Adrenal gland (tissue), 12 donors: ENCODE measurements around the gene EMC8. TPM values are rescaled to one million over a fixed set of nuclear protein-coding genes. Genes with fewer than 3 reads are reported as not detected.

Source experiments
- DNase-seq, 7 donors: peaks; one replicate each; pipeline ENCODE4 v3.0.0-alpha.2; 2019 to 2020
- H3K27ac ChIP-seq, 5 donors: fragments of 200-600 bp; sonication (generic) in 4 of 5; 1 replicate in 3 of 5; 2 replicates in 2 of 5; pipeline versions ENCODE4 v1.5.1 to v1.8.0; 2016 to 2020; ENCODE audit warnings: mild to moderate bottlenecking in 1 of 5
- H3K27me3 ChIP-seq: fragments of 200-600 bp; 2 replicates; pipeline ENCODE4 v1.8.0; 2021
- H3K36me3 ChIP-seq, 2 donors: fragments of 200-600 bp; replicated peaks in 1 of 2; 1 replicate in 1 of 2; 2 replicates in 1 of 2; pipeline versions ENCODE4 v1.5.1 to v1.8.0; 2018 to 2022
- H3K4me1 ChIP-seq, 2 donors: fragments of 200-600 bp; replicated peaks in 1 of 2; 1 replicate in 1 of 2; 2 replicates in 1 of 2; pipeline versions ENCODE4 v1.5.1 to v1.8.0; 2018 to 2021
- H3K4me3 ChIP-seq, 4 donors: fragments of 200-600 bp; sonication (generic) in 3 of 4; one replicate each; pipeline ENCODE4 v1.5.1; 2016 to 2018
- H3K9me3 ChIP-seq, 3 donors: fragments of 200-600 bp; sonication (generic) in 1 of 3; replicated peaks in 1 of 3; 1 replicate in 2 of 3; 2 replicates in 1 of 3; pipeline versions ENCODE4 v1.5.1 to v1.8.0; 2016 to 2021
- CTCF ChIP-seq, 6 experiments: fragments of 450-650 bp in 4 of 6; fragments of 200-600 bp in 2 of 6; sonication (generic) in 1 of 6; IDR thresholded peaks; 1 replicate in 5 of 6; 2 replicates in 1 of 6; pipeline versions ENCODE4 v1.5.1 to v1.8.0; 2016 to 2021; ENCODE audit warnings: antibody characterized with exemption in 6 of 6, mild to moderate bottlenecking in 2 of 6, moderate library complexity in 1 of 6
- POLR2A ChIP-seq, 2 donors: fragments of 450-650 bp; IDR thresholded peaks; one replicate each; pipeline ENCODE4 v1.6.1; 2017; ENCODE audit warnings: antibody characterized with exemption in 2 of 2, mild to moderate bottlenecking in 2 of 2, moderate library complexity in 1 of 2
- WGBS, 4 donors: extraction: QIAGEN DNeasy Blood & Tissue Kit in 2 of 4; methylation state at CpG; one replicate each; pipeline versions ENCODE4 v1.1.5 to v1.1.7; 2013 to 2017; 5-methylcytosine and 5-hydroxymethylcytosine counted together
- intact Hi-C, 2 donors: fragments of 100-400 bp; cut with DNase I; formaldehyde crosslinking; loops; one replicate each; pipeline versions ENCODE4 v1.14.1 to v1.15.0; 2022 to 2023
- polyA plus RNA-seq, 3 donors: library from polyadenylated mRNA; stranded (reverse); fragments of 200-250 nt in 2 of 3; fragments of 350-450 nt in 1 of 3; fragmentation: Illumina TruSeq in 1 of 3; extraction: RNeasy Lipid Tissue Mini Kit (QIAGEN cat#74804) in 1 of 3; gene quantifications; one replicate each; pipeline ENCODE4 v1.2.3, GENCODE V29; 2013 to 2014
- total RNA-seq, 9 donors: library from RNA; depleted of rRNA in 4 of 9; stranded (reverse); fragments of >200 nt in 4 of 9; fragments of 120-200 nt in 1 of 9; fragmentation: NEBNext Ultra II Directional in 1 of 9; extraction: Animal tissue kit (Norgen Biotek cat#: 25700) in 1 of 9; gene quantifications; one replicate each; pipeline versions ENCODE4 v1.1.0 to v1.2.4, GENCODE V29; 2013 to 2023
- donor health status: healthy with polysubstance abuse.
- donor health status: Bipolar disorder and iron deficiency.
- donor health status: DM: yes; HTN: yes; CAD: no.
- donor health status: DM: no; HTN: no; CAD: no.
- donor health status: DM: no; HTN: no; CAD: no.
- donor health status: DM: yes; HTN: yes; CAD: no.

The EMC8 gene
- total and polyA plus RNA-seq, 12 donors: 10.7 to 53.8 (median 24.1) TPM

DNA sequence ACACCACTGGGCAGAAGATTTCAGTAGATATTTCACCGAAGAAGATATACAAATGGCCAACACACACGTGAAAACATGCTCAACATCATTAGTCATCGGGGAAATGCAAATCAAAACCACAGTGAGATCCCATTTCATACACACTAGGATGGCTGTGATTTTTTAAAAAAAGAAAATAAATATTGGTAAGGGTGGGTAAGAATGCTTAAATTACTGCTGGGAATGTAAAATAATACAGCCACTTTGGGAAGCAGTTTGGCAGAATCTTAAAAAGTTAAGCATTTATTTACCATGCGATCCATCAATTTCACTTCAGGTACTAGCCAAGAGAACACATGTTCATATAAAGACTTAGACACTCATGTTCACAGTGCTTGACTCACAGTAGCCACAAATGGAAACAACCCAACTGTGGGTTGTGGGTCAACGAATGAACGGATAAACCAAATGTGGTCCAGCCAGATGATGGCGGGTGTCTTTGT is 42.0 kb downstream of the EMC8 start:
- no peak for DNase-seq
- Histone ChIP-seq H3K27ac (no peak overlapping the region), H3K27me3 (no peaks in the 10 kb centered on the region), H3K36me3 (no peaks in the 10 kb centered on the region), H3K4me1 (no peaks in the 10 kb centered on the region), H3K4me3 (no peak overlapping the region), H3K9me3 (no peaks in the 10 kb centered on the region)
- 71 to 79% (median 77%) methylated on average over 7 of the region's 7 CpGs for WGBS, 4 donors
- TF ChIP-seq POLR2A (IDR thresholded peaks at IDR 0.05): no peak
- intact Hi-C loops: no loop called here

GRCh38 chr16:85755929-85756768 is 43.2 kb downstream of the EMC8 start:
- Histone ChIP-seq H3K36me3 (no peaks in the 10 kb centered on the region), H3K27me3 (peaks cover 3% of the 10 kb centered on the region), H3K4me3 (no peak overlapping the region), H3K27ac (no peak overlapping the region), H3K9me3 (no peaks in the 10 kb centered on the region), H3K4me1 (peaks cover 0 to 3% of the 10 kb centered on the region in 2 donors)
- no peak for DNase-seq
- intact Hi-C loops: no loop called here
- 44 to 73% (median 69%) methylated on average over 16 to 25 of the region's 25 CpGs for WGBS, 4 donors
- TF ChIP-seq CTCF (IDR thresholded peaks at IDR 0.05) (no peak), POLR2A (IDR thresholded peaks at IDR 0.05) (no peak)

DNA sequence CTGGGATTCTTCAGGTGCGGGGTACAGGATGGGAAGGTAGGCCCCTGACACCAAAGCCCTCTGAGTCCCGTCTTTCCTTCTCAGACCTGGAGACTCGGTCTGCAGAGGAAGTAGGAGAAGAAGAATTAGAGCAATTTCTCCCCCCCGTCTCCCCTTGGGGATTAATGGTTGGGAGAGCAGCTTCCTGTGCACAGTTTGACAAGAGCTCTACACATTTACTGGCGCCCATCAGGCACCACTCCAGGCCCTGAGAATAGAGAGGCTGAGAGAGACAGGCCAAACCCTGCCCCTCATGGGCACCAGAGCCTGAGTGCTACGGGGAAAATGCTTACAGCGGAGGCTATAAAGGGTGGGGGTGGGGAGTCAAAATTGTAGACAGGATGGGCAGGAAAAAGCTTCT is 44.9 kb downstream of the EMC8 start:
- no peaks in the 10 kb centered on the region for H3K9me3 ChIP-seq
- DNase-seq: no peak
- H3K36me3 ChIP-seq: no peaks in the 10 kb centered on the region
- no peak overlapping the region for H3K27ac ChIP-seq
- TF ChIP-seq POLR2A (IDR thresholded peaks at IDR 0.05) (no peak), CTCF (IDR thresholded peaks at IDR 0.05) (no peak)
- H3K4me3 ChIP-seq: no peak overlapping the region
- peaks cover 16% of the 10 kb centered on the region for H3K27me3 ChIP-seq
- intact Hi-C loops: no loop called here
- WGBS, 4 donors: 71 to 87% (median 82%) methylated on average over 6 to 7 of the region's 7 CpGs
- H3K4me1 ChIP-seq: peaks cover 6 to 15% of the 10 kb centered on the region in 2 donors

- H3K36me3 ChIP-seq: no peaks in the 10 kb centered on the region
- H3K27me3 ChIP-seq: peaks cover 17% of the 10 kb centered on the region
- no peak for DNase-seq
- no peak overlapping the region for H3K27ac ChIP-seq
- WGBS, 4 donors: 63 to 90% (median 77%) methylated on average over 4 to 7 of the region's 7 CpGs
- TF ChIP-seq CTCF (IDR thresholded peaks at IDR 0.05) (no peak), POLR2A (IDR thresholded peaks at IDR 0.05) (no peak)
- peaks cover 6 to 15% of the 10 kb centered on the region in 2 donors for H3K4me1 ChIP-seq
- H3K9me3 ChIP-seq: no peaks in the 10 kb centered on the region
- intact Hi-C loops: no loop called here
- H3K4me3 ChIP-seq: no peak overlapping the region
Measured at GRCh38 chr16:85753976-85754375, 45.4 kb downstream of the EMC8 start.
